Prostate gland (tissue), 2 donors: ENCODE results near the gene CDCA7.

ENCODE experiments used
- POLR2A ChIP-seq: fragments of 450-650 bp; IDR thresholded peaks from one replicate; pipeline ENCODE4 v1.6.1; 2016; ENCODE audit warnings: antibody characterized with exemption, mild to moderate bottlenecking
- TF ChIP-seq, protein P1 (sequence below), 4 experiments: fragments of 200-600 bp in 2 of 4; fragments of 450-650 bp in 2 of 4; sonication (generic) in 2 of 4; IDR thresholded peaks; 1 replicate in 3 of 4; 2 replicates in 1 of 4; pipeline ENCODE4 v1.5.1; 2016 to 2019; ENCODE audit warnings: antibody characterized with exemption in 4 of 4, mild to moderate bottlenecking in 2 of 4, moderate library complexity in 2 of 4

DNA sequence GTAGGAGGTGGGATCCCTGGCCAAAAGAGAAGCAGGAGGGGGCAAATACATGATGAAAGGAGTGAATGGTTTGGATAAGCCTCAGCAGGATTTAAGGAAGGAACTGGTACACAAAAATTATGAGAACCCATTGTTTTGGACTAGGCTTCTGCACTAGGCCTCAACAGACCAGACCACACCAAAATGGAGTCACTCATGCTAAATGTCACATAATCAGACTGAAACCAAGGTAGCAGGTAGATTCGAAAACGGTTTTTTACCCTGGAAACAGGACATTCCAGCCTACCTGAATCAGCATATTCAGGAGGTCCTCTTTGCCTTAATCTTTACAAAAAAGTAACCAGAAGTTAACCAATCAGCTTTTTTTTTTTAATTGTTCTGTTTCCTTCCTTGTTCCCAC, 49.4 kb upstream of the CDCA7 start:
- TF ChIP-seq, protein P1, sequence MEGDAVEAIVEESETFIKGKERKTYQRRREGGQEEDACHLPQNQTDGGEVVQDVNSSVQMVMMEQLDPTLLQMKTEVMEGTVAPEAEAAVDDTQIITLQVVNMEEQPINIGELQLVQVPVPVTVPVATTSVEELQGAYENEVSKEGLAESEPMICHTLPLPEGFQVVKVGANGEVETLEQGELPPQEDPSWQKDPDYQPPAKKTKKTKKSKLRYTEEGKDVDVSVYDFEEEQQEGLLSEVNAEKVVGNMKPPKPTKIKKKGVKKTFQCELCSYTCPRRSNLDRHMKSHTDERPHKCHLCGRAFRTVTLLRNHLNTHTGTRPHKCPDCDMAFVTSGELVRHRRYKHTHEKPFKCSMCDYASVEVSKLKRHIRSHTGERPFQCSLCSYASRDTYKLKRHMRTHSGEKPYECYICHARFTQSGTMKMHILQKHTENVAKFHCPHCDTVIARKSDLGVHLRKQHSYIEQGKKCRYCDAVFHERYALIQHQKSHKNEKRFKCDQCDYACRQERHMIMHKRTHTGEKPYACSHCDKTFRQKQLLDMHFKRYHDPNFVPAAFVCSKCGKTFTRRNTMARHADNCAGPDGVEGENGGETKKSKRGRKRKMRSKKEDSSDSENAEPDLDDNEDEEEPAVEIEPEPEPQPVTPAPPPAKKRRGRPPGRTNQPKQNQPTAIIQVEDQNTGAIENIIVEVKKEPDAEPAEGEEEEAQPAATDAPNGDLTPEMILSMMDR (IDR thresholded peaks at IDR 0.05) = no peak
- no peak for TF ChIP-seq POLR2A
